GM19438 (cell line): Measurements from ENCODE around the gene STIMATE.

Experiments
- ATAC-seq: cut with Tn5 transposase; IDR thresholded peaks from one replicate; pipeline ENCODE4 v1.9.1; 2021; ENCODE audit warnings: low read depth; ENCODE audit not compliant: unreplicated experiment

Gene STIMATE

DNA sequence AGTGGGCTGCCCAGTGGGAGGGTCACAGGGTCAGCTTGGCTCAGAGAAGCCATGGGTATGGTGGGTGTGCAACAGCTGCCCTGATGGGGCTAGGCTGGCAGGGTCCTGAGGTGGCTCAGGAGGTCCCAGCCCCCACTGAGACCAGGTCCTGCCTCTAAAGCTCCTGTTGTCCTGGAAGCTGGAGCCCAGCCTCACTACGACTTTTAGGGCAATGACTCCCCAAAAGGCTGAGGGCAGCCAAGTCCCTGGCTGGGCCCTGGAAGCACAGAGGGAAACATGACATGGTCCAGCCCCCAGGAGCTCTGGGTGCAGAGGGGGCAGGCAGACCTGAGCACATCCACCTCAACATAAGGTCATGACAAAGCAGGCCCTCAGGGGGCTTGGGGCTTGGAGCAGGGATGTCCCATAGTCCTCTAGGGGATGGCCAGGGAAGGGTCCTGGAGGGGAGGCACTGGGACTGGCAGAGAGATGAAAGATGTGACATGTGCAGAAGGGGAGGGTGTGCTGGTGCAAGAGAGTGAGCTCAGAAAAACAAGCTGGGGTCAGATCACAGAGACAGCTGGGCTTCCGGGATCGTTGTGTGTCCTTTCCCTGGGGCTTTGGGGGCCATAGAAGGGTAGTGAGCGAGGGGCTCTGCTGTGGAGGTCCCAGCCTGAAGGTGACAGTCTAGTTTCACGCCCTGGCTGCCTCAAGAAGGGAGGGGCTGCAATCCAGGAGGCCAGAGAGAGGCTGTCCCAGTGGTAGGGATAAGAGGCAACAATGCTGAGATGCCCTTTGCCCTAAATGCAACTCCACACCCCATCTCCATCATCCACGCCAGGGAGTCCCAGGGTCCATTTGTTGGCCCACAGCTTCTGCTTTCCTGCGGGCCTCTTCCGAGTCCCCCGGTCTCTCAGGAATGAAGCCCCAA, 103.4 kb downstream of the STIMATE start:
- no peak for ATAC-seq

DNA sequence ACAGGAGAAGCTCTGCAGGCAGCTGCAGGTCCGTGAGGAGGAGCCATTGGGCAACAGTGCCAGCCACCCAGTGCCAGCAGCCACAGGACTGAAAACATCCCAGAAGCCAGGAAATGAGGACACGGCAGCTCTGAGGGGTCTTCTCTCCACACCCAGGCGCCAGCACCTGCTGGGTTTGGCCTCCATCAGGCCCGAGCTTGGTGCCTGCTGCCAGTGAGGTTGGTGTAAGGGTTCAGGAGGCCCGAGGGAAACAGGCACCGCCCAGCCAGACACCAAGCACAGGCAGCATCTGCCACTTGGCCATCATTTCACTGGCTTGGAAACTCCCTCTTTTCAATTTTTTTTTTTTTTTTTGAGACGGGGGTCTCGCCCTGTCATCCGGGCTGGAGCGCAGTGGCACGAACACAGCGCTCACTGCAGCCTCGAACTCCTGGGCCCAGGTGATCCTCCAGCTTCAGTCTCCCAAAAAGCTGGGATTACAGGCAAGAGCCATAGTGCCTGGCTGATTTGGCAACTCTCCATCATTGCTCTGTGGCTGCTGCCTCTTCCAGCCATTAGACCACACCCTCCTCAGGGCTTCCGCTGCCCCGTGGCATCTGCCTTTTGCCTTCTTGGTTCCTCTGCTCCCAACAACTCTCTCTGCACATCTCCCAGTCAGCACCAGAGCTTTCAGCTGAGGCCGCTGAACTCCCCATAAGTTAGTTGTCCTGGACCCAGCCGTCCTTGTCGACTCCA, 104.2 kb downstream of the STIMATE start:
- ATAC-seq: no peak

DNA sequence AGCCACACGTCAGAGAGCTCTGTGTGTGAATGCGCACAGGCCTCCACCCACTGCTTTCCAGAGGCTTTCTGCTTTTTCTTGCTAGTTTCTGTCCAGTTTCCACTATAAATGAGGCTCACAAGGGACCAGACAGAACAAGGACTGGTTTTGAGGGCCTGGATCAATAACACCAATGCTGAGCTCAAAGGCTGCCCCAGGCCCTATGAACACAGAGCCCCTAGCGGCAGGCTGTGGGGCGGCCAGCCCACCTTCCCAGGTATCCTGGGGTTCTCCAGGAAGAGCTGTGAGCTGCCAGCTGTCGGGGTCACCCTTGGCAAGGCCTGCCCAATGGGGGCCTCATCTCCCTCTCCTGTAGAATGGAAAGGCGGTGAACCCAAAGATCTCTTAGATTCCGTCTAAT, 104.9 kb downstream of the STIMATE start:
- no peak for ATAC-seq

DNA sequence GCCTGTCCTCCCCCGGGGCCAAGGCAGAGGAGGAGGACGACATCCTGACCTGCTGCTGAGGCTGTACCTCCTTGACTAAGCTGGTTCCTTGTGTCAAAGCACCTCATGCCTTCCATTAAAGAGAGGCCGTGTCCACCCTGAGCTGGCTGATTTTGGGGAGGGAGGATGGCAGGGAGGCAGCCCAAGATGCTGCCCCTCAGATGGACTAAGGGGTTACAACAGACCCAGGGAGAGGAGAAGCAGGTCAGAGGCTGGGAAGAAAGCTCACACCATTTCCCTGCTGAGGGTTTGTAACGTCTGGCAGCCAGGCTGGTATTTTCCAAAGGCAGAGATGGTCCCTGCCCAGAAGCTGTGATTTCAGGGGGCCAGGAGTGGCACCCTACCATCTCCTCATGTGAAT, 105.4 kb downstream of the STIMATE start:
- no peak for ATAC-seq

DNA sequence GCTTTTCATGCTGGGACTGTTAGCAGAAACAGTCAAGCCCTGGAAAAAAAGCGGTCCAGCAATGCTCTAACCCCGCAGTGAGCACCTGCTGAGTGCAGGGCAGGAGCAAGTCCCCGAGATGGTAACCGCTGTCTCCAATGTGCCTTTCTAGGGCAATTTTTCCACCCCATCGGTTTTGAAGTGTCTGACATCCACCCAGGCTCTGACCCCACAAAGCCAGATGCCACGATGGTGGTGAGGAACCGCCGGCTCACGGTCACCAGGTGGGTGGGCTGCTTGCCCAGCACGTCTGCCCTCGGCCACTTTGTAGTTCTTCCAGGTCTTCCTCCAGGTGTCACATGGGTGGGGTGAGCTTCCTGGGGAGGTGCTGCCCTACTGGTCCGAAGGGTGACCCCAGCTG, 106.0 kb downstream of the STIMATE start:
- no peak for ATAC-seq

DNA sequence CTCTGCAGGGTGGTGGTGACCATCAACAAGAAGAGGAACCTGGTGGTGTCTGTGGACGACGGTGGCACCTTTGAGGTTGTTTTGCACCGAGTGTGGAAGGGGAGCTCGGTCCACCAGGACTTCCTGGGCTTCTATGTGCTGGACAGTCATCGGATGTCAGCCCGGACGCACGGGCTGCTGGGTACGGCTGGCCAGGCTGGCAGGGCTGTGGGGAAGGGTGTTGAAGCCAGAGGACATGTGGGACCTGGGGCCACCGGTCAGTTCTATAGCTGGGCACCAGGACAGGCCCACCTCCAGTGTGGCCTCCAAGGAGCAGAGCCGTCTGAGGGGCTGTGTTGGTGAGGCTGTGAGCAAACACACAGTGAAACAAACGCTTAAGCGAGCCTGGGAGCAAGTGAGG, 106.6 kb downstream of the STIMATE start:
- ATAC-seq: no peak

DNA sequence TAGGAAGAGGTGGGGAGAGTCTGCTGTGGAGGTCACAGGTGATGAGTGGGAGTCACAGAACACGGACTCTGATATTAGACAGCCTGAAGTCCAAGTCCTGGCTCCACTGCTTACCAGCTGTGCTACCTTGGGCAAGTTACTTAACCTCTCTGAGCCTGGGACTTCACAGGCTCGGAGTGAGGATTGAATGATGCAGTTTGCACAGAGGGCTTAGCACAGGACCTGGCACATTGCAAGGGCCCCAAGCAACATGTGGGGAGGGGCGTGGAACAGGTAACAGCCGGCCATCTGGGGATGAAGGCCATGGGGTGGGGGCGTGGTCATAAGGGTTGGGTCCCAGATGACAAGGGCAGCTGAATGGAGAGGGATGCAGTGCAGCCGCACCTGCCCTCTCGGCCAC, 107.0 kb downstream of the STIMATE start:
- no peak for ATAC-seq

DNA sequence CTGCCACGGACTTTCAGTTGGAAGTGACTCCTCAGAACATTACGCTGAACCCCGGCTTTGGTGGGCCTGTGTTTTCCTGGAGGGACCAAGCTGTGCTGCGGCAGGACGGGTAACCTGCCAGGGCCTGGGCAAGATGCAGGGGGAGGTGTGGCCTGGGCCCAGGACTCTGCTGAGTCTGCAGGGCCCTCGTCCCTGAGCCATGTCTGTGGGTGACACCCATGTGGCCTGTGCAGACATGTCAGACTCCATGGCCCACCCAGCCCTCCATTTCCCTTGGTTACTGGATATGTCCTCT, 107.7 kb downstream of the STIMATE start:
- no peak for ATAC-seq

DNA sequence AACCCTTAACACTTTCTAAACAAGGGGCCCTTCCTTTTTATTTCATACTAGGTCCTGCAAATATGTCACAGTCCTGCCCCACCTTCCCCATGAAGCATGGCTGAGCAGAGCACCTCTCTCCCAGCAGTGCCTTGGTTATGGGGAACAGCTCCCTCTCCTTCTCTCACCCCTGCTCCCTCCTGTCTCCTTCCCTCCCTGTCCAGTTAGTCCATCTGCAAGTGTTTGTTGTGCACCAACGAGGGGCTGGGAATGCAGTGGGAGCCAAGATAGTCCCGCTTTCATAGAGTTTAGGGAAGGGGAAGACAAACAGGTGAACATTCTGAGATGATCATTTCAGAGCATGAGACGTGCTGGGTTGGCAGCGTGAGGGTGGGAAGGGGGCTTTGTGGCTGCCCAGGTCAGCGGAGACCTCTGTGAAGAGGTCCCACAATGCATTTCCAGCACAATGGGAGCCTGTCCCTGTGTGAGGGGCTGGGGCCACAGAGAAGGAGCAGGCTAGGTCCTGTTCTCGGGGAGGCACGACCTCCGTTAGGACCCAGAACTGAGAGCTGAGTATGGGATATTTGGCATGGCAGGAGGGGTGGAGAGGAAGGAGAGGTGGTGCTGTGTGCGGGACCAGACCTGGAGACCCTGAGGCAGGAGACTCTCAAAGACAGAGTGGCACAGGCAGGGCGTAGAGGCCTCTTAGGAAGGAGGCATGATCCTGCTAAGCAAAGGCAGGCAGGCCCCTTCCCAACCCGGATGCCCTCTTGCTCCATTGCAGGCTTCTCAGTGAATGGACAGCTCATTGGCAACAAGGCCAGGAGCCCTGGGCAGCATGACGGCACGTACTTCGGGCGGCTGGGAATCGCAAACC, 108.2 kb downstream of the STIMATE start:
- no peak for ATAC-seq

GRCh38 chr3:52787672-52788625, 109.4 kb downstream of the STIMATE start:
- ATAC-seq: no peak

DNA sequence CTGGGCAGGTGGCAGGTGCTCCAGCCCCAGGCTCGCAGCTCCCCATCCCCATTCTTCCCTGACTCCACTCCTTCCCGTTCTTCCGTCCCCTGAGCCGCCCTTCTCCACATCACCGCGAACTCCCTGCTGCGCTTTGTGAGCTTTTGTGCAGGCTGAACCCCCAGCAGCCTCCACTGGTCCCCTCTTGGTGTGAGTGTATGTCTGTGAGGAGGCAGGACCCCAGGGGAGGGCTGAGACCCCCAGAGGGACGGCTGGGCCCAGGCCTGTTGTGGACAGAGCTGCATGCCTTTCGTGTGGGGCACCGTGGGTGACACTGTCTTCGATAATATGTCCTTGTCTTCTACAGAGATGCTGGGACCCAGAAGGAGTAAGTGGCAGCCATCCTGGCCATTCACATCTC, 110.1 kb downstream of the STIMATE start:
- no peak for ATAC-seq
